ENCODE results near the gene PRKCE. TPM values are rescaled to one million over a fixed set of nuclear protein-coding genes. Genes with fewer than 3 reads are reported as not detected.

PRKCE gene
- total and polyA plus RNA-seq, 2 of the 8 experiments (the other 6 are each of a cell fraction or from before 2014, with no cell fraction given), result 0.54 to 2.1 TPM

- Histone ChIP-seq H4K20me1 (replicated peaks in 1 of 2; ENCODE audit: control insufficient read depth in 1 of 2, insufficient read depth in 2 of 2, low read length in 2 of 2) (no peaks in the 10 kb centered on the region), H4K8ac (ENCODE audit: extremely low read depth, insufficient read depth, low read length) (no peak overlapping the region), H2BK5ac (ENCODE audit: low read depth, low read length) (no peak overlapping the region), H3K56ac (replicated peaks; ENCODE audit: insufficient read length, low read depth, low read length) (no peak overlapping the region), H4K91ac (replicated peaks; ENCODE audit: insufficient read length, low read length) (no peak overlapping the region), H3K79me1 (ENCODE audit: low read depth, low read length) (no peaks in the 10 kb centered on the region), H3K9me3 (ENCODE audit: insufficient read depth in 2 of 2, low read depth in 1 of 2, low read length in 1 of 2) (no peaks in the 10 kb centered on the region), H3K18ac (ENCODE audit: extremely low read depth, low read length) (no peak overlapping the region), H2BK120ac (replicated peaks; ENCODE audit: low read depth, low read length) (no peak overlapping the region), H3K27ac (ENCODE audit: low read depth, low read length) (no peak overlapping the region), H3K27me3 (replicated peaks in 1 of 4; ENCODE audit: control insufficient read depth in 3 of 4, extremely low read depth in 1 of 4, insufficient read depth in 3 of 4, low read length in 3 of 4) (no peaks in the 10 kb centered on the region; a peak in 1 of 7 replicates), H3K4me2 (ENCODE audit: insufficient read depth in 1 of 2, low read depth in 2 of 2, low read length in 2 of 2) (no peak overlapping the region), H3K4me3 (ENCODE audit: extremely low read depth in 1 of 4, insufficient read depth in 2 of 4, low read depth in 3 of 4, low read length in 4 of 4) (no peak overlapping the region), H3K4me1 (replicated peaks in 1 of 4; ENCODE audit: control insufficient read depth in 3 of 4, insufficient read depth in 4 of 4, low read length in 3 of 4) (peaks cover 0 to 3% (median 0%) of the 10 kb centered on the region in 4 experiments; a peak in 1 of 7 replicates), H2BK12ac (ENCODE audit: low read depth, low read length) (no peak overlapping the region), H3K9ac (replicated peaks in 1 of 4; ENCODE audit: extremely low read depth in 1 of 4, low read depth in 3 of 4, low read length in 3 of 4) (no peak overlapping the region), H3K36me3 (ENCODE audit: control insufficient read depth in 2 of 4, insufficient read depth in 4 of 4, low read length in 3 of 4) (no peaks in the 10 kb centered on the region), H3K4ac (replicated peaks; ENCODE audit: insufficient read length, low read depth, low read length) (no peak overlapping the region), H2AFZ (ENCODE audit: low read length) (0 out of 2 replicates have a peak overlapping the region, but pooled peaks have one; percentile 19), H3K79me2 (ENCODE audit: control insufficient read depth in 1 of 2, insufficient read depth in 2 of 2, low read length in 2 of 2) (no peaks in the 10 kb centered on the region), H2BK15ac (ENCODE audit: low read length) (no peak overlapping the region), H2AK5ac (ENCODE audit: low read depth, low read length) (no peak overlapping the region), H3K23me2 (ENCODE audit: low read depth, low read length) (no peaks in the 10 kb centered on the region), H3K14ac (ENCODE audit: insufficient read length) (no peak overlapping the region), H2BK20ac (ENCODE audit: low read length) (no peak overlapping the region), H3K23ac (ENCODE audit: insufficient read length) (no peak overlapping the region), H4K5ac (ENCODE audit: insufficient read length, low read depth, low read length) (no peak overlapping the region)
- no peak for DNase-seq (ENCODE audit: low read depth in 1 of 2, low spot score in 2 of 2)
- FAIRE-seq, result no peak
- ChIA-PET CTCF (ENCODE audit: partially characterized antibody) (interaction anchor here (0.6 to 5.5 kb wide), 3 partner anchors 11 to 78 kb away, joined by 3 to 28 read pairs (median 3); no protein-coding TSS in a partner anchor), POLR2A (ENCODE audit: partially characterized antibody) (no interaction called here)
- no peak for TF ChIP-seq KDM4A (IDR thresholded peaks at IDR 0.05; ENCODE audit: low read depth, low read length, severe bottlenecking)
- TF ChIP-seq USF2 (IDR thresholded peaks at IDR 0.05; ENCODE audit: low read length), result no peak
- no peak for TF ChIP-seq NRF1 (IDR thresholded peaks at IDR 0.05; ENCODE audit: low read depth, low read length)
- TF ChIP-seq SP1 (IDR thresholded peaks at IDR 0.05; ENCODE audit: low read depth, low read length), result no peak
- no peak for TF ChIP-seq YY1 (IDR thresholded peaks at IDR 0.05; ENCODE audit: low read depth, low read length)
- no peak for TF ChIP-seq TBP (IDR thresholded peaks at IDR 0.05; ENCODE audit: low read depth, low read length)
Measured at GRCh38 chr2:45739796-45740485, 88.5 kb downstream of the PRKCE start.
